ENCODE data around the gene GPR18. TPM values are rescaled to one million over a fixed set of nuclear protein-coding genes. Genes with fewer than 3 reads are reported as not detected.

GPR18 gene
- total RNA-seq, 1 donor from 2014 or later: not detected

GRCh38 chr13:99295488-99296252, 37.5 kb upstream of the GPR18 start:
- no peak for DNase-seq (ENCODE audit: low read depth)
- Histone ChIP-seq H3K36me3 (ENCODE audit: control insufficient read depth, insufficient read depth, low read length) (no peaks in the 10 kb centered on the region), H3K4me3 (ENCODE audit: low read depth, low read length) (no peak overlapping the region), H3K27me3 (ENCODE audit: control insufficient read depth, insufficient read depth, low read length) (no peaks in the 10 kb centered on the region)
- TF ChIP-seq, protein P1, sequence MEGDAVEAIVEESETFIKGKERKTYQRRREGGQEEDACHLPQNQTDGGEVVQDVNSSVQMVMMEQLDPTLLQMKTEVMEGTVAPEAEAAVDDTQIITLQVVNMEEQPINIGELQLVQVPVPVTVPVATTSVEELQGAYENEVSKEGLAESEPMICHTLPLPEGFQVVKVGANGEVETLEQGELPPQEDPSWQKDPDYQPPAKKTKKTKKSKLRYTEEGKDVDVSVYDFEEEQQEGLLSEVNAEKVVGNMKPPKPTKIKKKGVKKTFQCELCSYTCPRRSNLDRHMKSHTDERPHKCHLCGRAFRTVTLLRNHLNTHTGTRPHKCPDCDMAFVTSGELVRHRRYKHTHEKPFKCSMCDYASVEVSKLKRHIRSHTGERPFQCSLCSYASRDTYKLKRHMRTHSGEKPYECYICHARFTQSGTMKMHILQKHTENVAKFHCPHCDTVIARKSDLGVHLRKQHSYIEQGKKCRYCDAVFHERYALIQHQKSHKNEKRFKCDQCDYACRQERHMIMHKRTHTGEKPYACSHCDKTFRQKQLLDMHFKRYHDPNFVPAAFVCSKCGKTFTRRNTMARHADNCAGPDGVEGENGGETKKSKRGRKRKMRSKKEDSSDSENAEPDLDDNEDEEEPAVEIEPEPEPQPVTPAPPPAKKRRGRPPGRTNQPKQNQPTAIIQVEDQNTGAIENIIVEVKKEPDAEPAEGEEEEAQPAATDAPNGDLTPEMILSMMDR (IDR thresholded peaks at IDR 0.05; ENCODE audit: insufficient read depth, low read length, poor library complexity, severe bottlenecking): no peak

DNA sequence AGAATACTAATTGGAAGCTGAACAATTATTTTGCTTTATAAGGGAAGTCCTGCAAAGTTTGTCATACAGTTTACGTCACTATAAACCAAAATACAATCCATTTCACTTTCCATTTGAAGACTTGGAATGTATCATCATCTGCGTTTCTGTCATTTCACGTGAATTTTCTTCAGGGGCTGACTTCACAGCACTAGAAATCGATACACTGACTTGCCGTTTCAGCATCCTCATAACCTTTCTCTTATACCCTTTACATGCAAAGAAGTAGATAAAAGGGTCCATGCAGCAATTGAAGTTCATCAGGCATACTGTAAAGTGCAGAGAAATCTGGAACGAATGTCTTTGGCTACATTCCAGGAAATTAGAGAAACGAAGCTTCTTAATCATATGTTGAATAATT, 36.8 kb upstream of the GPR18 start:
- H3K4me3 ChIP-seq (ENCODE audit: low read depth, low read length): no peak overlapping the region
- no peak for DNase-seq (ENCODE audit: low read depth)
- no peaks in the 10 kb centered on the region for H3K27me3 ChIP-seq (ENCODE audit: control insufficient read depth, insufficient read depth, low read length)
- H3K36me3 ChIP-seq (ENCODE audit: control insufficient read depth, insufficient read depth, low read length): no peaks in the 10 kb centered on the region
- TF ChIP-seq, protein P1 (IDR thresholded peaks at IDR 0.05; ENCODE audit: insufficient read depth, low read length, poor library complexity, severe bottlenecking): no peak

DNA sequence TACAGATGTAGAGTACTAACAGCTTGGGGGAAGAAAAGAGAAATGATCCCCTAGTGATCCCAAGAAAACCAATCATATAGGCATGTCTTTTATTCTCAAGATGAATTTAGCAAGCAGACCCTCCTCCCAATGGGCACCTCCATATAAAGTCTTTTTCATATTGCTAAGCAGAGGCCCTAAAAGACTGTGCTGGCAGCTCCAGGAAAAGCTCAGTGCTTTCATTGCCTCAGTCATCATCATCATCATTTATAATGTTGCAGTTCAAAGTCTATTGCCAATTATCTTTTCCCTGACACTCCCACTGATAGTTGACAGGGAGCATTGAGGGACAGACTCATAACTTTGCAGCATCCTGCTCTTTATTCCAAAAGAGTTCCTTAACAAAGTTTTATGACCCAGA, 36.0 kb upstream of the GPR18 start:
- TF ChIP-seq, protein P1 (IDR thresholded peaks at IDR 0.05; ENCODE audit: insufficient read depth, low read length, poor library complexity, severe bottlenecking): no peak
- no peaks in the 10 kb centered on the region for H3K27me3 ChIP-seq (ENCODE audit: control insufficient read depth, insufficient read depth, low read length)
- H3K36me3 ChIP-seq (ENCODE audit: control insufficient read depth, insufficient read depth, low read length): no peaks in the 10 kb centered on the region
- no peak overlapping the region for H3K4me3 ChIP-seq (ENCODE audit: low read depth, low read length)
- DNase-seq (ENCODE audit: low read depth): no peak

GRCh38 chr13:99293178-99293577, 35.0 kb upstream of the GPR18 start:
- DNase-seq (ENCODE audit: low read depth): no peak
- Histone ChIP-seq H3K4me3 (ENCODE audit: low read depth, low read length) (no peak overlapping the region), H3K27me3 (ENCODE audit: control insufficient read depth, insufficient read depth, low read length) (no peaks in the 10 kb centered on the region), H3K36me3 (ENCODE audit: control insufficient read depth, insufficient read depth, low read length) (no peaks in the 10 kb centered on the region)
- TF ChIP-seq, protein P1 (IDR thresholded peaks at IDR 0.05; ENCODE audit: insufficient read depth, low read length, poor library complexity, severe bottlenecking): no peak

DNA sequence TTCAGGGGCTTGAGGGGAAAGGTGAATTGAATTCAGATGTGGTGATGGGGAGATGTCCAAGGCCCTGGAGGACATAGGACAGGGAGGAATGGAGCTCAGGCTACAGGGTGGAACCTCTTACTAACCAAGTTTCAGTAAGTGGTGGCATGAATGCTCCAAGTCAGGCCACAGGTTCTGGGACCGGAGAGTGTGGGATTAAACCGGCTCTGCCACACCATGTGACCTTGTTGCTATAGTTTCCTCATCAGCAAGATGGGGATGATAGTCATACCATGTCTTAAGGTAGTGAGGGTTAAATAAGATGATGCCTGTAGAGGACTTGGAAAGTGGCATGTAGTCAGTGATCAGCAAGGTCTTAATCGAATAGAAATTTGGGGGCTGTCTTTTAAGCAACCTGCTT, 32.7 kb upstream of the GPR18 start:
- Histone ChIP-seq H3K27me3 (ENCODE audit: control insufficient read depth, insufficient read depth, low read length) (no peaks in the 10 kb centered on the region), H3K4me3 (ENCODE audit: low read depth, low read length) (no peak overlapping the region), H3K36me3 (ENCODE audit: control insufficient read depth, insufficient read depth, low read length) (no peaks in the 10 kb centered on the region)
- no peak for DNase-seq (ENCODE audit: low read depth)
- TF ChIP-seq, protein P1 (IDR thresholded peaks at IDR 0.05; ENCODE audit: insufficient read depth, low read length, poor library complexity, severe bottlenecking): no peak
